Astrocyte of the spinal cord (primary cell): Measurements from ENCODE around the gene C14orf119.

Experiments
- DNase-seq: peaks from one replicate; pipeline ENCODE4 v3.0.0; 2011; ENCODE audit warnings: low read depth, low spot score
- H3K4me3 ChIP-seq: 2 replicates; pipeline ENCODE4 v1.5.1; 2011; ENCODE audit warnings: low read depth, mild to moderate bottlenecking, low read length, moderate library complexity
- CTCF ChIP-seq: IDR thresholded peaks from 2 replicates; pipeline ENCODE4 v1.5.1; 2012; ENCODE audit warnings: low read depth, mild to moderate bottlenecking, low read length, inconsistent platforms
- in situ Hi-C: cut with HindIII; loops from 2 replicates; pipeline ENCODE4 v1.10.0; 2017; ENCODE audit warnings: low sequenced_read_pairs

Gene C14orf119

GRCh38 chr14:23126548-23127278 lies 31.4 kb downstream of the C14orf119 start:
- in situ Hi-C loops, result no loop called here

GRCh38 chr14:23127861-23128260 lies 32.6 kb downstream of the C14orf119 start:
- in situ Hi-C loops, result no loop called here
- TF ChIP-seq CTCF, result no peak

More at GRCh38 chr14:23126548-23127278, 31.4 kb downstream of the C14orf119 start:
- H3K4me3 ChIP-seq, result no peak overlapping the region
- DNase-seq, result no peak
- TF ChIP-seq CTCF, result no peak

GRCh38 chr14:23128969-23129758 lies 33.9 kb downstream of the C14orf119 start:
- in situ Hi-C loops, result no loop called here
- DNase-seq, result no peak
- no peak overlapping the region for H3K4me3 ChIP-seq
- TF ChIP-seq CTCF, result no peak

More at GRCh38 chr14:23127861-23128260, 32.6 kb downstream of the C14orf119 start:
- no peak for DNase-seq
- H3K4me3 ChIP-seq, result no peak overlapping the region

GRCh38 chr14:23129759-23130316 lies 34.5 kb downstream of the C14orf119 start:
- in situ Hi-C loops, result no loop called here
- no peak for TF ChIP-seq CTCF

GRCh38 chr14:23130871-23131270 lies 35.6 kb downstream of the C14orf119 start:
- in situ Hi-C loops, result no loop called here
- DNase-seq, result no peak
- no peak for TF ChIP-seq CTCF
- no peak overlapping the region for H3K4me3 ChIP-seq

More at GRCh38 chr14:23129759-23130316, 34.5 kb downstream of the C14orf119 start:
- DNase-seq, result no peak
- no peak overlapping the region for H3K4me3 ChIP-seq

- no peak for TF ChIP-seq CTCF
- in situ Hi-C loops, result no loop called here
These were observed 36.2 kb downstream of the C14orf119 start for GRCh38 chr14:23131482-23131881.

More at GRCh38 chr14:23131482-23131881, 36.2 kb downstream of the C14orf119 start:
- no peak for DNase-seq
- no peak overlapping the region for H3K4me3 ChIP-seq
